ENCODE data around the gene SLC35B3.
"Not testable (repeated sequence)": the region's sequence is repeated elsewhere in the genome, so short reads cannot be mapped to it uniquely, and the experiment has no call there.

Gene SLC35B3

GRCh38 chr6:8435093-8435844 is at the start of gene SLC35B3:
TSS of gene SLC35B3 (minus strand) at chr6:8435545.
- peak; percentile 98 for DNase-seq

- no peak for DNase-seq
Observed at GRCh38 chr6:8483650-8484049, 48.3 kb upstream of the SLC35B3 start.

GRCh38 chr6:8481727-8482126 is 46.4 kb upstream of the SLC35B3 start:
- DNase-seq = peak; percentile 3

GRCh38 chr6:8478418-8478817 is 43.1 kb upstream of the SLC35B3 start:
- DNase-seq = no peak

- DNase-seq = no peak
Observed at GRCh38 chr6:8476656-8477055, 41.3 kb upstream of the SLC35B3 start.

GRCh38 chr6:8468552-8469356 is 33.4 kb upstream of the SLC35B3 start:
- DNase-seq = no peak

GRCh38 chr6:8462694-8463093 is 27.3 kb upstream of the SLC35B3 start:
- no peak for DNase-seq

GRCh38 chr6:8462169-8462568 is 26.8 kb upstream of the SLC35B3 start:
- DNase-seq = no peak

- no peak for DNase-seq
Observed at GRCh38 chr6:8446391-8446790, 11.0 kb upstream of the SLC35B3 start.

- DNase-seq = not testable (repeated sequence)
Observed at GRCh38 chr6:8445930-8446329, 10.6 kb upstream of the SLC35B3 start.

- no peak for DNase-seq
Observed at GRCh38 chr6:8442150-8442549, 6.8 kb upstream of the SLC35B3 start.

GRCh38 chr6:8441452-8441851 is 6.1 kb upstream of the SLC35B3 start:
- DNase-seq = no peak

- DNase-seq = no peak
Observed at GRCh38 chr6:8439601-8440268, 4.4 kb upstream of the SLC35B3 start.

- DNase-seq = no peak
Observed at GRCh38 chr6:8437813-8438212, 2.5 kb upstream of the SLC35B3 start.

GRCh38 chr6:8436966-8437365 is 1.6 kb upstream of the SLC35B3 start:
- DNase-seq = no peak

- no peak for DNase-seq
Observed at GRCh38 chr6:8435845-8436168, 462 bp upstream of the SLC35B3 start.

GRCh38 chr6:8434727-8435092 is 635 bp downstream of the SLC35B3 start:
- DNase-seq = no peak

GRCh38 chr6:8432614-8433013 is 2.7 kb downstream of the SLC35B3 start:
- no peak for DNase-seq

- DNase-seq = no peak
Observed at GRCh38 chr6:8429821-8430220, 5.5 kb downstream of the SLC35B3 start.

- not testable (repeated sequence) for DNase-seq
Observed at GRCh38 chr6:8426544-8426943, 8.8 kb downstream of the SLC35B3 start.

GRCh38 chr6:8420031-8420588 is 15.2 kb downstream of the SLC35B3 start:
- DNase-seq = no peak

- DNase-seq = no peak
Observed at GRCh38 chr6:8415913-8416312, 19.4 kb downstream of the SLC35B3 start.

GRCh38 chr6:8415280-8415679 is 20.1 kb downstream of the SLC35B3 start:
- DNase-seq = no peak

GRCh38 chr6:8414844-8415243 is 20.5 kb downstream of the SLC35B3 start:
- DNase-seq = no peak
